Measurements from ENCODE around the gene UBA52. TPM values are rescaled to one million over a fixed set of nuclear protein-coding genes. Genes with fewer than 3 reads are reported as not detected.

The UBA52 gene
- total and polyA plus RNA-seq, 2 of the 8 experiments (the other 6 are each of a cell fraction or from before 2014, with no cell fraction given), result 1,340 to 5,409 TPM

DNA sequence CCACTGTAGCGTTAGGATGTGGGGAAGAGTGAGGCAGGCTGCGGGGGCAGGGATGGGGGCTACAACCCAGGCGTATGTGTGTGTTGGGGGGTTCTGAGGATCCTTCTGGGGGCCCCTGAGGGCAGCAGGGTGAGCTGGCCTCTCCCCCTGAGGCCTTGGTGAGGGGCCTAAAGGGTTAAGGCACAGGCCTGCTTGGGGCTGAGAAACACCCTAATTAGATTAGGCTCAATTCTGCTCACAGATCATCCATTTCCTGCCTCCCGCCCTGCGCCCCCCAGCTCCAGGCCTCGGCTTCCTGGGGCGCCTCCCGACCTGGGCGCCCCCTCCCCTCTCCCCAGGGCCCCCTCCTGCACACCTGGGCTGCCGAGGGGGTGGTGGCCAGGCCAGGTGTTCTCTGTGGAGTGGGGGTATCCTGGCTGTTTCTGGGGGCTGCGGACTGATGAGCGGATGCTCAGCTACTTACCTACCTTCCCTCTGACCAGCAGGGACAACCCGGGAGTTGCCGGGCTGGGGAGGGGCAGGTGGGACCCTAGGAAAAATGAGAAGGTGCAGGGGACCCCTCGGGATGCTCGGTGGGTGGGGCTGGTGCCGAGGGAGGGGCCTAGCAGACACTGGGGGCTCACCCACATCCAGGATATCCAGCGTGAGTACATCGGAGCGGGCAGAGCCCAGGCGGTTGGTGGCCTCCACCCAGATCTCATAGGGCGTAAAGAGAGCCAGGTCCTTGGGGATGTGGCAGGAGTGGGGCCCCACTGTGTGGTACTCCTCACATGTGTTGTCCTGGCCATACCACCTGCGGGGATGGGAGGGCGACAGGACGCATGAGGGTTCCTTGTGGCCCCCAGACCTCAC is 26.4 kb downstream of the UBA52 start (continued):
- TF ChIP-seq ZNF274 (IDR thresholded peaks at IDR 0.05; ENCODE audit: borderline replicate concordance, extremely low read depth, low read length), result no peak
- TF ChIP-seq SIX5 (IDR thresholded peaks at IDR 0.05; ENCODE audit: low read depth, low read length), result no peak
- TF ChIP-seq SAP30 (IDR thresholded peaks at IDR 0.05; ENCODE audit: insufficient read depth, insufficient replicate concordance, low read length), result no peak
- TF ChIP-seq, protein P1, sequence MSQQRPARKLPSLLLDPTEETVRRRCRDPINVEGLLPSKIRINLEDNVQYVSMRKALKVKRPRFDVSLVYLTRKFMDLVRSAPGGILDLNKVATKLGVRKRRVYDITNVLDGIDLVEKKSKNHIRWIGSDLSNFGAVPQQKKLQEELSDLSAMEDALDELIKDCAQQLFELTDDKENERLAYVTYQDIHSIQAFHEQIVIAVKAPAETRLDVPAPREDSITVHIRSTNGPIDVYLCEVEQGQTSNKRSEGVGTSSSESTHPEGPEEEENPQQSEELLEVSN (IDR thresholded peaks at IDR 0.05), result no peak
- TF ChIP-seq SP2 (IDR thresholded peaks at IDR 0.05; ENCODE audit: low read length), result no peak
- no peak for TF ChIP-seq HDAC2 (IDR thresholded peaks at IDR 0.05; ENCODE audit: borderline replicate concordance in 1 of 2, low read depth in 2 of 2, low read length in 2 of 2)
- TF ChIP-seq TCF12 (IDR thresholded peaks at IDR 0.05; ENCODE audit: low read depth, low read length), result no peak
- TF ChIP-seq YY1 (IDR thresholded peaks at IDR 0.05; ENCODE audit: low read depth, low read length), result no peak
- no peak for TF ChIP-seq NANOG (IDR thresholded peaks at IDR 0.05; ENCODE audit: insufficient read depth, low read depth, low read length, poor library complexity, severe bottlenecking)
- no peak for TF ChIP-seq KDM5A (IDR thresholded peaks at IDR 0.05; ENCODE audit: low read length)
- no peak for TF ChIP-seq EGR1 (IDR thresholded peaks at IDR 0.05; ENCODE audit: borderline replicate concordance, low read depth, low read length)
- TF ChIP-seq KDM1A (IDR thresholded peaks at IDR 0.05; ENCODE audit: borderline replicate concordance, low read length), result no peak
- no peak for TF ChIP-seq SP4 (IDR thresholded peaks at IDR 0.05; ENCODE audit: low read length)
